ENCODE measurements around the gene SDF2L1.
A peak's percentile ranks its signal among the peaks of the same experiment; 100 is the strongest.
"Not testable (repeated sequence)": the region's sequence is repeated elsewhere in the genome, so short reads cannot be mapped to it uniquely, and the experiment has no call there.

SDF2L1 gene, protein sequence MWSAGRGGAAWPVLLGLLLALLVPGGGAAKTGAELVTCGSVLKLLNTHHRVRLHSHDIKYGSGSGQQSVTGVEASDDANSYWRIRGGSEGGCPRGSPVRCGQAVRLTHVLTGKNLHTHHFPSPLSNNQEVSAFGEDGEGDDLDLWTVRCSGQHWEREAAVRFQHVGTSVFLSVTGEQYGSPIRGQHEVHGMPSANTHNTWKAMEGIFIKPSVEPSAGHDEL

GRCh38 chr22:21641789-21642583 lies at the start of gene SDF2L1:
Gene SDF2L1, plus strand, starts transcription at chr22:21642302. Its CDS starts 35 bp downstream, at chr22:21642337.
- DNase-seq: peak; percentile 97

DNA sequence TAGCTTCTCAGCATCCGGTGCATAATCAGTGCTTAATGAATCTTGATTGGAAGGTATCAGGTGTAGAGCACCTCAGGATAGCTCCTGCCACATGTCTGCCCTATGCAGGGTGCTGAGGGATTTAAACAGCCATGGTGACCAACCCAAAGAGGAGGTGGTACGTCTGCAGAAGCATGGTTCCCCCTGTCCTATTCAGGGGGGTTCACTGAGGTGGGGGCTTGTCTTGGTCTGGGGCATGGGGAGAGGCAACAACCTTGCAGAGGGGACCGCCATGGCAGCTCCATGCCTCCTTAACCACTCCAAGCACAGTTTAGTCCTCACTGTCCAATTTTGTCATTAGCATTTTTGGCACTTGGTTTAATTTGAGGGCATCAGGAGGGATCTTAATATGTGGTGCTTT lies 49.7 kb upstream of the SDF2L1 start:
- no peak for DNase-seq

DNA sequence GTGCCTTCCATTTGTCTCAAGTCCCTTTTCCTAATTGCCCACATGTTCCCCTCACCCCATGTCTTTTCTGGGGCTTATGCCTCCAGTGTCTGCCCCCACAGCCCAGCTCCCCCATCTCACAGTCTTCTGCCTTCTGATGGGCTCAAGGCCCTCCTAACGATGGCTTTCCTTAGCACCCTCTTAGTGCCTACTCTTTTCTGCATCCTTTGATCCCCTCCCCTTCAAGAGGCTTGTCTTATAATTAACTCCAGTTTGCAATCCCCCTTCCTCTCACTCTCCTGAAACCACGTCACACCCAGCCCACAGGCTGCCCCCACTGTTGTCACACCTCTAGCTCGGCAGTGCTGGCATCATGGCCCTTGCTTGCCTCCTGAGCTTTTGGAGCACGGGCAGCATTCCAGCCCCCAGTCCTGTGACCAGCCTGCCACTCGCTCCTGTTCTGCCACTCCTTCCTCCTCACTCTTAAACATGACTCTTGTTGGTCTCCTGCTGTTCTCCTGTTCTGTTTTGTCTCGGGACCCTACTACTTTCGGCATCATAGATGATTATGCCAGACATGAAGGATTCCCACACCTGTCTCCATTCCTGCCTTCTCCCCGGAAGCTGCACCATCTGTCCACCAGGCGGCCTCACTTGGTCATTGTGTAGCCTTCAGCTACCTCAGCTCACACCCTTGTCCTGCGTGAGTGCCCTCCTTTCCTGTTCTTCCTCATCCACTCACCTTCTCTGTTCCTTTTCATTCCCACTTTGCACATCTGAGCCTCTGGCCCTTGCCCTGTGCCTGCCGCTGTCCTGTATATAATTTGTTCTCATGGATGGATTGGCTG lies 48.5 kb upstream of the SDF2L1 start:
- DNase-seq: no peak

DNA sequence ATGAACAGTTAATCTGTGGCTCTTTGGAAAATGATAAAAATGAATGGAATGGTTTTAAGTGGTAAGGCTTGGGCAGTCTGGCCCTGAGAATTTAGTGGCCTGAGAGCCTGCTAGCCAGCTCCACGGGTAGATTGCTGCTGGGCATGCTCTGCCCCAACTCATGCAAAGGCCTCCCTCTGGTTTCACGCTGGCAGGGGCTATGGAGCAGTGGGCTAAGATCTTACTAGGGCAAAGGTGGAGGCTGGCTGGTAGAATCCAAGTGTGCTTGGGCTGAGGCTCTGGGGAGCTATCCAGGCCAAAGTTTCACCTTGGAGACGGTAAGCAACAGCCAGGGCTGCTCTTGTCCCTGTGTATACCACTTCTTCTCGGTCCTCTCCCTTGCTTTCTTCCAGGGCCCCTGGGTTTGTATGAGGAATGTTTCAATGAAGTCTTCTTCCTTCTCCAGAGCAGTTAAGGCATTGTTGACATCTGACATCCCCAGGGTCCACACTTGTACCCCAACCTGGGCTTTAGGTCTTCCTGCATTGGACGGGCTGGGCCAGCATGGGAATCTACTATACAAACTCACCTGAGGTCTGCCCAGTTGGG lies 47.1 kb upstream of the SDF2L1 start:
- no peak for DNase-seq

GRCh38 chr22:21596356-21597135 lies 45.6 kb upstream of the SDF2L1 start:
- not testable (repeated sequence) for DNase-seq

- no peak for DNase-seq
Measured at GRCh38 chr22:21598302-21598701, 43.8 kb upstream of the SDF2L1 start.

DNA sequence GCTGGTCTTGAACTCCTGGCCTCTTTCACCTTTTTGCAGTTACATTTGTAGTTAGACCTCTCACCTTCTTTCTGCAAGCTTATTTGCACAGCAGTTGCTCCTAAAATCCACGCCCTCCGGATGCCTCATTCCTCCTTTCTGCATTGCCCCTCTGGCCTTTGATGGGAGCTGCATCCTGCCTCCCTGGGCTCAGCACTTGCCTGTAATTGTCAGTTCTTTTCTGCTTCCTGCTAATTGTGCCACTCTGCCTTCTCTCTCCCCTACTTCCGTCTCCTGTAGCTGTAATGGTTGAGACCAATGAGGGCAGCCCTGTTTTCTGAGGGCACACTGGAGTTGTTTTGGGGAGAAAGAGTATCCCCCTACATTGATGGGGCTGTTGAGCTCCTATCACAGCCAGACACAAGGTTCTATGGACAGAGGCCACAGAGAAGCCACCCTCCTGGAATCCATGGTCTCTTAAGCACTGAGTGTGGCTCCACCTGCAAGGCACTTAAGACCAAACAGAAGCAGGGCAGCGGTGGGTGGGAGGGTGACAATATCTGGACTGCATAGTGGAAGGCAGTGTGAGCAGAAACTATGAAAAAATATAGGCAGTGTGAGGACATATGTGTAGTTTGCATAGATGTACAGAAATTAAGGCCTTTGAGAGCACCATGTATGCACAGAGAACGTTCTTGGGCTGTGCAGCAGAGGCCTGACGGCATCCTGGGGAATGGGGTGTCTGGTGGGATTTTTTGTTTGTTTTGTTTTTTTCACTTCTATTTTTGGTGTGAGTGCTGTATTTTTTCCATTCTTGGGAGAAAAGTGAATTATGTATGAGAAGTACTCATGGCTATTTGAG lies 42.8 kb upstream of the SDF2L1 start:
- DNase-seq: no peak

GRCh38 chr22:21602579-21602978 lies 39.5 kb upstream of the SDF2L1 start:
- DNase-seq: no peak

DNA sequence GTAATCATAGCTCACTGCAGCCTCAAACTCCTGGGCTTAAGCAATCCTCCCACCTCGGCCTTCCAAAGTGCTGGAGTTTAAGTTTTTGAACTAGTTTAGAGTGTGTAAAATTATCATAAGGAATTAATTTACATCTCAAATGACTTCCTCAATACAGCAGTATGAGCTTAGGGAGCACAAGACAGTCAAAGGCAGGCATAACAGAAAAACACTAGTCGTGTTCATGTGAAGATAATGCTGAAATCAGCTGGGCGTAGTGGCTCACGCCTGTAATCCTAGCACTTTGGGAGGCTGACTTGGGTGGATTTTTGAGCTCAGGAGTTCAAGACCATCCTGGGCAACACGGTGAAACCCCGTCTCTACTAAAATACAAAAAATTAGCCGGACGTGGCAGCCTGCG lies 38.1 kb upstream of the SDF2L1 start:
- DNase-seq: no peak

GRCh38 chr22:21605887-21606564 lies 36.1 kb upstream of the SDF2L1 start:
- DNase-seq: no peak

DNA sequence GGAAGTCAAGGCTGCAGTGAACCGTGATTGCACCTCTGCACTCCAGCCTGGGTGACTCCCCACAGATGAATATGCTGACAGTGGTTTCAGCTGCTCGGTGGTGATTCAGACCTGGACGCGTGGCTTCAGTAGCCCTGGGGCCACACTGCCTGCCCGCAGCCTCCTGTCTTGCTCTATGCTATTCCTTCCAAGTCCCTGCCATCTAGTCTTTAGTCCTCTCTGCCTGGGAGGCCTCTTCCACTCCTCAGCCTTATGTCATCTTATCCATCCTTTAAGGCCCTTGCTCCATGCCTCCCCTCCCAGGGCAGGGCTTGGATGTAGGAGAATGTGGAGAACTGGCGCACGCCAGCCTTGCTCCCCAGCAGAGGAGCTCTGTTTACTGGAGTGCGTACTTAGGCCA lies 35.3 kb upstream of the SDF2L1 start:
- DNase-seq: no peak

GRCh38 chr22:21609556-21610157 lies 32.4 kb upstream of the SDF2L1 start:
- DNase-seq: not testable (repeated sequence)

GRCh38 chr22:21611210-21611977 lies 30.7 kb upstream of the SDF2L1 start:
- no peak for DNase-seq

GRCh38 chr22:21612858-21613257 lies 29.2 kb upstream of the SDF2L1 start:
- DNase-seq: no peak

- no peak for DNase-seq
Measured at GRCh38 chr22:21613553-21614233, 28.4 kb upstream of the SDF2L1 start.

GRCh38 chr22:21615731-21616130 lies 26.4 kb upstream of the SDF2L1 start:
- no peak for DNase-seq

DNA sequence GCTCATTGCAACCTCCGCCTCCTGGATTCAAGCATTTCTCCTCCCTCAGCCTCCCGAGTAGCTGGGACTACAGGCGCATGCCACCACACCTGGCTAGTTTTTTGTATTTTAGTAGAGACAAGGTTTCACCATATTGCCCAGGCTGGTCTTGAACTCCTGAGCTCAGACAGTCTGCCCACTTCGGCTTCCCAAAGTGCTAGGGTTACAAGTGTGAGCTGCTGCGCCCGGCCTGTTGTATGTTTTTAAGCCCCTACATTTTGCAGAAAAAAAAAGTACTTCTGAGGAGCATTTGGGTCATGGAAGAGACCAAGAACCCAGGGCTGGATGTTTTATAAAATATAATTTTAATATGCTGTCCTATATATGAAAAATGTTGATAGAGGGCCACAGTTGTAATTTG lies 24.8 kb upstream of the SDF2L1 start:
- DNase-seq: not testable (repeated sequence)

- no peak for DNase-seq
Measured at GRCh38 chr22:21621025-21621424, 21.1 kb upstream of the SDF2L1 start.

Data from activated CD4-positive, alpha-beta T cell treated with anti-CD3 and anti-CD28 coated beads, Interleukin-2, amount 50 U/mL, for 4 hours (primary cell).